Measurements from ENCODE around the gene RC3H2.
A peak's percentile ranks its signal among the peaks of the same experiment; 100 is the strongest.
"Not testable (repeated sequence)": the region's sequence is repeated elsewhere in the genome, so short reads cannot be mapped to it uniquely, and the experiment has no call there.

Gene RC3H2

GRCh38 chr9:122923947-122924346 is 18.8 kb upstream of the RC3H2 start:
- FAIRE-seq: no peak

GRCh38 chr9:122922713-122923112 is 17.6 kb upstream of the RC3H2 start:
- FAIRE-seq: no peak

- no peak for FAIRE-seq
Measured at GRCh38 chr9:122918310-122918709, 13.2 kb upstream of the RC3H2 start.

GRCh38 chr9:122912964-122913673 is 8.0 kb upstream of the RC3H2 start, which contains the start of gene ZBTB6:
TSS of gene ZBTB6 (minus strand) at chr9:122913323. CDS start at chr9:122912072, 1,251 bp downstream.
- peak; percentile 77 for FAIRE-seq

GRCh38 chr9:122912671-122912963 is 7.5 kb upstream of the RC3H2 start:
- no peak for FAIRE-seq

GRCh38 chr9:122906122-122906521 is 963 bp upstream of the RC3H2 start:
- not testable (repeated sequence) for FAIRE-seq

GRCh38 chr9:122904466-122904822 is 715 bp downstream of the RC3H2 start:
- FAIRE-seq: no peak

GRCh38 chr9:122900791-122901190 is 4.4 kb downstream of the RC3H2 start:
- peak; percentile 43 for FAIRE-seq

GRCh38 chr9:122897969-122898368 is 7.2 kb downstream of the RC3H2 start:
- FAIRE-seq: no peak

GRCh38 chr9:122888480-122888879 is 16.7 kb downstream of the RC3H2 start:
- FAIRE-seq: no peak

- no peak for FAIRE-seq
Measured at GRCh38 chr9:122883125-122883524, 22.0 kb downstream of the RC3H2 start.

- no peak for FAIRE-seq
Measured at GRCh38 chr9:122879443-122879842, 25.7 kb downstream of the RC3H2 start.

- no peak for FAIRE-seq
Measured at GRCh38 chr9:122875523-122875922, 29.6 kb downstream of the RC3H2 start.

GRCh38 chr9:122867276-122867675 is 37.9 kb downstream of the RC3H2 start:
- FAIRE-seq: not testable (repeated sequence)

GRCh38 chr9:122866079-122866478 is 39.1 kb downstream of the RC3H2 start:
- FAIRE-seq: peak; percentile 66

GRCh38 chr9:122865300-122865699 is 39.9 kb downstream of the RC3H2 start:
- FAIRE-seq: no peak

GRCh38 chr9:122863407-122863806 is 41.8 kb downstream of the RC3H2 start:
- FAIRE-seq: no peak

- no peak for FAIRE-seq
Measured at GRCh38 chr9:122860319-122861142, 44.6 kb downstream of the RC3H2 start.

GRCh38 chr9:122857815-122858214 is 47.3 kb downstream of the RC3H2 start:
- FAIRE-seq: no peak

GRCh38 chr9:122852085-122852786 is 52.9 kb downstream of the RC3H2 start:
- not testable (repeated sequence) for FAIRE-seq

GRCh38 chr9:122848256-122848943 is 56.8 kb downstream of the RC3H2 start:
- no peak for FAIRE-seq

GRCh38 chr9:122846371-122846940 is 58.7 kb downstream of the RC3H2 start:
- no peak for FAIRE-seq

GRCh38 chr9:122845116-122845515 is 60.0 kb downstream of the RC3H2 start:
- no peak for FAIRE-seq

All from A204.1 (cell line).